Activated CD8-positive, alpha-beta T cell treated with anti-CD3 and anti-CD28 coated beads for 36 hours (primary cell): ENCODE results near the gene MTR. TPM values are rescaled to one million over a fixed set of nuclear protein-coding genes. Genes with fewer than 3 reads are reported as not detected.

ENCODE experiments used
- total RNA-seq, 2 experiments: library from RNA; stranded (reverse); gene quantifications; one replicate each; pipeline ENCODE4 v1.2.3, GENCODE V29; 2021

The MTR gene
- total RNA-seq, 2 experiments from 2014 or later, result 72.4 to 72.7 TPM

Other genes starting within 250 kb of the MTR start
- 10 to 100 TPM; 80.9 to 81.7 TPM for gene HEATR1, start 190.8 kb upstream of the MTR start, total RNA-seq
- under 1 TPM; 0.11 to 0.18 TPM for gene ACTN2, start 108.8 kb upstream of the MTR start, total RNA-seq
- gene MT1HL1, start 209.1 kb downstream of the MTR start, total RNA-seq, result not detected
- gene RYR2, start 246.9 kb downstream of the MTR start, total RNA-seq, result under 1 TPM; 0.02 TPM